Keratinocyte (primary cell): ENCODE measurements around the gene PAX2. TPM values are rescaled to one million over a fixed set of nuclear protein-coding genes. Genes with fewer than 3 reads are reported as not detected.

Source experiments
- DNase-seq: peaks from one replicate; pipeline ENCODE4 v3.0.0-alpha.2; 2011; ENCODE audit warnings: low read depth, missing footprints, low spot score
- FAIRE-seq: peaks from 2 replicates; lab custom pipeline; 2011; peaks lifted over from hg19 to GRCh38; lab: Jason Lieb, UNC
- H2AFZ ChIP-seq: 2 replicates; pipeline ENCODE4 v1.6.0; 2012; ENCODE audit warnings: low read length, control low read depth, inconsistent platforms; ENCODE audit not compliant: control insufficient read depth
- H3K27ac ChIP-seq: 2 replicates; pipeline ENCODE4 v1.5.1; 2011; ENCODE audit warnings: low read length; ENCODE audit not compliant: control insufficient read depth, insufficient read depth
- H3K27me3 ChIP-seq: 3 replicates; pipeline ENCODE4 v1.6.0; 2011; ENCODE audit warnings: low read length; ENCODE audit not compliant: control insufficient read depth, insufficient read depth; ENCODE audit errors: extremely low read depth
- H3K36me3 ChIP-seq, 2 experiments: 2 replicates in 1 of 2; 3 replicates in 1 of 2; pipeline ENCODE4 v1.5.1; 2011; ENCODE audit warnings: low read length in 2 of 2, mild to moderate bottlenecking in 1 of 2; ENCODE audit not compliant: control insufficient read depth in 2 of 2, insufficient read depth in 2 of 2; ENCODE audit errors: extremely low read depth in 1 of 2
- H3K4me1 ChIP-seq: 3 replicates; pipeline ENCODE4 v1.5.1; 2011; ENCODE audit warnings: low read length; ENCODE audit not compliant: control insufficient read depth, insufficient read depth; ENCODE audit errors: extremely low read depth
- H3K4me2 ChIP-seq: 3 replicates; pipeline ENCODE4 v1.6.0; 2011; ENCODE audit warnings: low read depth, low read length; ENCODE audit not compliant: control insufficient read depth, insufficient read depth; ENCODE audit errors: extremely low read depth
- H3K4me3 ChIP-seq, 3 experiments: fragments of 200-600 bp in 1 of 3; sonication (generic) in 1 of 3; 2 replicates in 2 of 3; 3 replicates in 1 of 3; pipeline ENCODE4 v1.5.1; 2011 to 2016; ENCODE audit warnings: low read length in 3 of 3, mild to moderate bottlenecking in 3 of 3, control low read depth in 2 of 3, inconsistent platforms in 1 of 3, low read depth in 1 of 3, mixed read lengths in 1 of 3, mixed run types in 1 of 3, moderate library complexity in 1 of 3; ENCODE audit not compliant: control insufficient read depth in 2 of 3, insufficient read depth in 2 of 3; ENCODE audit errors: extremely low read depth in 1 of 3
- H3K79me2 ChIP-seq: 2 replicates; pipeline ENCODE4 v1.6.0; 2012; ENCODE audit warnings: low read length; ENCODE audit not compliant: control insufficient read depth, insufficient read depth
- H3K9ac ChIP-seq: 3 replicates; pipeline ENCODE4 v1.6.0; 2011; ENCODE audit warnings: low read length; ENCODE audit not compliant: control insufficient read depth, insufficient read depth; ENCODE audit errors: extremely low read depth
- H3K9me1 ChIP-seq: 3 replicates; pipeline ENCODE4 v1.6.0; 2011; ENCODE audit warnings: low read length; ENCODE audit not compliant: control insufficient read depth, insufficient read depth; ENCODE audit errors: extremely low read depth
- H3K9me3 ChIP-seq: 2 replicates; pipeline ENCODE4 v1.5.1; 2012; ENCODE audit warnings: low read depth, low read length; ENCODE audit not compliant: control insufficient read depth
- H4K20me1 ChIP-seq: 3 replicates; pipeline ENCODE4 v1.6.0; 2011; ENCODE audit warnings: low read length; ENCODE audit not compliant: control insufficient read depth, insufficient read depth; ENCODE audit errors: extremely low read depth
- CTCF ChIP-seq, 3 experiments: IDR thresholded peaks in 1 of 3; conservative IDR thresholded peaks in 1 of 3; optimal IDR thresholded peaks in 1 of 3; 2 replicates in 2 of 3; 3 replicates in 1 of 3; pipeline versions ENCODE3 to v1.5.1; 2011; ENCODE audit warnings: low read length in 3 of 3, mild to moderate bottlenecking in 3 of 3, moderate library complexity in 2 of 3, control low read depth in 1 of 3, inconsistent platforms in 1 of 3; ENCODE audit not compliant: insufficient read depth in 2 of 3; ENCODE audit errors: extremely low read depth in 1 of 3
- EZH2 ChIP-seq: IDR thresholded peaks from one replicate; pipeline ENCODE4 v1.6.1; 2012; ENCODE audit warnings: inconsistent platforms, mild to moderate bottlenecking, low read length, moderate library complexity
- dilution Hi-C: fragments of 300-500 bp; cut with MboI; formaldehyde crosslinking; loops from one replicate; pipeline ENCODE4 v1.7.0; 2020; ENCODE audit warnings: low sequenced_read_pairs; ENCODE audit not compliant: extremely low pct_ligation_motif_present
- polyA plus RNA-seq, 5 experiments: library from polyadenylated mRNA; depleted of rRNA in 3 of 5; stranded (reverse) in 3 of 5; stranded (forward) in 1 of 5; unstranded in 1 of 5; fragments of >200 nt; gene quantifications; 1 replicate in 1 of 5; 2 replicates in 3 of 5; 3 replicates in 1 of 5; pipeline versions ENCODE4 v1.2.1 to v1.2.3, GENCODE V29; 2011 to 2012; ENCODE audit warnings: missing spikeins in 2 of 5, low read depth in 1 of 5, low replicate concordance in 1 of 5

PAX2 gene
- polyA plus RNA-seq, 1 donor (not counting 4 experiments of a cell fraction or from before 2014, with no cell fraction given), result not detected

- dilution Hi-C loops, result no loop called here
- Histone ChIP-seq H2AFZ (no peak overlapping the region), H3K4me3 (no peak overlapping the region), H3K36me3 (no peaks in the 10 kb centered on the region), H3K27ac (no peak overlapping the region), H3K9ac (no peak overlapping the region), H3K27me3 (peaks cover 99% of the 10 kb centered on the region), H4K20me1 (peaks cover 8% of the 10 kb centered on the region), H3K4me2 (no peak overlapping the region), H3K9me3 (no peaks in the 10 kb centered on the region), H3K9me1 (no peaks in the 10 kb centered on the region), H3K4me1 (peaks cover 3% of the 10 kb centered on the region), H3K79me2 (no peaks in the 10 kb centered on the region)
- no peak for TF ChIP-seq CTCF (optimal IDR thresholded peaks at IDR 0.05 in 1 of 3, IDR thresholded peaks at IDR 0.05 in 1 of 3, conservative IDR thresholded peaks at IDR 0.05 in 1 of 3; ENCODE audit: extremely low read depth in 1 of 3, insufficient read depth in 2 of 3, low read length in 3 of 3)
- TF ChIP-seq EZH2, result no peak
- no peak for FAIRE-seq
- no peak for DNase-seq
Measured at GRCh38 chr10:100749059-100749308, 3.6 kb downstream of the PAX2 start.

GRCh38 chr10:100749309-100750217 is 4.2 kb downstream of the PAX2 start:
- H3K27me3 ChIP-seq, result peaks cover 99% of the 10 kb centered on the region
- H3K27ac ChIP-seq, result no peak overlapping the region
- H3K4me2 ChIP-seq, result no peak overlapping the region
- FAIRE-seq (no peak), DNase-seq (no peak)
- H4K20me1 ChIP-seq, result peaks cover 4% of the 10 kb centered on the region
- H3K9ac ChIP-seq, result no peak overlapping the region
- no peaks in the 10 kb centered on the region for H3K9me1 ChIP-seq
- H2AFZ ChIP-seq, result no peak overlapping the region
- H3K4me3 ChIP-seq, result no peak overlapping the region
- dilution Hi-C loops, result no loop called here
- H3K36me3 ChIP-seq, result no peaks in the 10 kb centered on the region
- no peaks in the 10 kb centered on the region for H3K79me2 ChIP-seq
- peak; percentile 90 for TF ChIP-seq EZH2
- no peak for TF ChIP-seq CTCF (optimal IDR thresholded peaks at IDR 0.05 in 1 of 3, IDR thresholded peaks at IDR 0.05 in 1 of 3, conservative IDR thresholded peaks at IDR 0.05 in 1 of 3; ENCODE audit: extremely low read depth in 1 of 3, insufficient read depth in 2 of 3, low read length in 3 of 3)
- no peaks in the 10 kb centered on the region for H3K9me3 ChIP-seq
- H3K4me1 ChIP-seq, result no peaks in the 10 kb centered on the region
